Panc1 (cell line): ENCODE results near the gene FARS2.

Experiments
- CTCF ChIP-seq: fragments of 450-650 bp; IDR thresholded peaks from 2 replicates; pipeline ENCODE4 v1.5.1; 2017; ENCODE audit warnings: mild to moderate bottlenecking
- TF ChIP-seq, protein P1 (sequence below), 2 experiments: IDR thresholded peaks; 2 replicates each; pipeline ENCODE4 v1.6.1; 2011 to 2012; ENCODE audit warnings: low read depth in 2 of 2, control low read depth in 1 of 2, low read length in 1 of 2, mild to moderate bottlenecking in 1 of 2, moderate library complexity in 1 of 2; ENCODE audit not compliant: insufficient read depth in 1 of 2

GRCh38 chr6:5507131-5507681 lies 245.9 kb downstream of the FARS2 start:
- TF ChIP-seq CTCF = no peak
- TF ChIP-seq, protein P1, sequence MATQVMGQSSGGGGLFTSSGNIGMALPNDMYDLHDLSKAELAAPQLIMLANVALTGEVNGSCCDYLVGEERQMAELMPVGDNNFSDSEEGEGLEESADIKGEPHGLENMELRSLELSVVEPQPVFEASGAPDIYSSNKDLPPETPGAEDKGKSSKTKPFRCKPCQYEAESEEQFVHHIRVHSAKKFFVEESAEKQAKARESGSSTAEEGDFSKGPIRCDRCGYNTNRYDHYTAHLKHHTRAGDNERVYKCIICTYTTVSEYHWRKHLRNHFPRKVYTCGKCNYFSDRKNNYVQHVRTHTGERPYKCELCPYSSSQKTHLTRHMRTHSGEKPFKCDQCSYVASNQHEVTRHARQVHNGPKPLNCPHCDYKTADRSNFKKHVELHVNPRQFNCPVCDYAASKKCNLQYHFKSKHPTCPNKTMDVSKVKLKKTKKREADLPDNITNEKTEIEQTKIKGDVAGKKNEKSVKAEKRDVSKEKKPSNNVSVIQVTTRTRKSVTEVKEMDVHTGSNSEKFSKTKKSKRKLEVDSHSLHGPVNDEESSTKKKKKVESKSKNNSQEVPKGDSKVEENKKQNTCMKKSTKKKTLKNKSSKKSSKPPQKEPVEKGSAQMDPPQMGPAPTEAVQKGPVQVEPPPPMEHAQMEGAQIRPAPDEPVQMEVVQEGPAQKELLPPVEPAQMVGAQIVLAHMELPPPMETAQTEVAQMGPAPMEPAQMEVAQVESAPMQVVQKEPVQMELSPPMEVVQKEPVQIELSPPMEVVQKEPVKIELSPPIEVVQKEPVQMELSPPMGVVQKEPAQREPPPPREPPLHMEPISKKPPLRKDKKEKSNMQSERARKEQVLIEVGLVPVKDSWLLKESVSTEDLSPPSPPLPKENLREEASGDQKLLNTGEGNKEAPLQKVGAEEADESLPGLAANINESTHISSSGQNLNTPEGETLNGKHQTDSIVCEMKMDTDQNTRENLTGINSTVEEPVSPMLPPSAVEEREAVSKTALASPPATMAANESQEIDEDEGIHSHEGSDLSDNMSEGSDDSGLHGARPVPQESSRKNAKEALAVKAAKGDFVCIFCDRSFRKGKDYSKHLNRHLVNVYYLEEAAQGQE (IDR thresholded peaks at IDR 0.05; ENCODE audit: insufficient read depth in 1 of 2, low read depth in 2 of 2, low read length in 1 of 2) = no peak
